Activated T-cell treated with anti-CD3 and anti-CD28 coated beads, Interleukin-2, amount 50 U/mL, for 72 hours (primary cell): Measurements from ENCODE around the gene PRKAG3. TPM values are rescaled to one million over a fixed set of nuclear protein-coding genes. Genes with fewer than 3 reads are reported as not detected.
A peak's percentile ranks its signal among the peaks of the same experiment; 100 is the strongest.
"Not testable (repeated sequence)": the region's sequence is repeated elsewhere in the genome, so short reads cannot be mapped to it uniquely, and the experiment has no call there.

Source experiments
- ATAC-seq, 2 donors: fragments of 150-1000 bp; cut with Tn5 transposase; replicated peaks in 1 of 2; 2 replicates each; pipeline ENCODE4 v1.10.0; 2021; ENCODE audit warnings: moderate library complexity in 2 of 2, mild to moderate bottlenecking in 1 of 2
- DNase-seq, 2 donors: peaks; one replicate each; pipeline ENCODE4 v3.0.0; 2021 to 2022; ENCODE audit warnings: mixed read lengths in 1 of 2
- H3K27ac Mint-ChIP-seq: one replicate; pipeline ENCODE4 v1.8.0; 2022; ENCODE audit warnings: mild to moderate bottlenecking, moderate library complexity, mixed read lengths
- H3K27me3 Mint-ChIP-seq: one replicate; pipeline ENCODE4 v1.8.0; 2022; ENCODE audit warnings: low read depth, mixed read lengths
- H3K36me3 Mint-ChIP-seq, 2 donors: one replicate each; pipeline ENCODE4 v1.8.0; 2022; ENCODE audit warnings: mixed read lengths in 2 of 2, mild to moderate bottlenecking in 1 of 2; ENCODE audit not compliant: insufficient read depth in 2 of 2
- H3K4me1 Mint-ChIP-seq: one replicate; pipeline ENCODE4 v1.8.0; 2022; ENCODE audit warnings: low read depth, mixed read lengths
- H3K4me3 Mint-ChIP-seq, 2 donors: one replicate each; pipeline ENCODE4 v1.8.0; 2022; ENCODE audit warnings: mild to moderate bottlenecking in 2 of 2, mixed read lengths in 2 of 2, moderate library complexity in 2 of 2
- H3K9me3 Mint-ChIP-seq, 2 donors: one replicate each; pipeline ENCODE4 v1.8.0; 2022; ENCODE audit warnings: mixed read lengths in 2 of 2
- total RNA-seq, 2 donors: library from RNA; stranded (reverse); gene quantifications; one replicate each; pipeline ENCODE4 v1.2.3, GENCODE V29; 2022

The PRKAG3 gene
- total RNA-seq, 2 donors from 2014 or later: not detected

DNA sequence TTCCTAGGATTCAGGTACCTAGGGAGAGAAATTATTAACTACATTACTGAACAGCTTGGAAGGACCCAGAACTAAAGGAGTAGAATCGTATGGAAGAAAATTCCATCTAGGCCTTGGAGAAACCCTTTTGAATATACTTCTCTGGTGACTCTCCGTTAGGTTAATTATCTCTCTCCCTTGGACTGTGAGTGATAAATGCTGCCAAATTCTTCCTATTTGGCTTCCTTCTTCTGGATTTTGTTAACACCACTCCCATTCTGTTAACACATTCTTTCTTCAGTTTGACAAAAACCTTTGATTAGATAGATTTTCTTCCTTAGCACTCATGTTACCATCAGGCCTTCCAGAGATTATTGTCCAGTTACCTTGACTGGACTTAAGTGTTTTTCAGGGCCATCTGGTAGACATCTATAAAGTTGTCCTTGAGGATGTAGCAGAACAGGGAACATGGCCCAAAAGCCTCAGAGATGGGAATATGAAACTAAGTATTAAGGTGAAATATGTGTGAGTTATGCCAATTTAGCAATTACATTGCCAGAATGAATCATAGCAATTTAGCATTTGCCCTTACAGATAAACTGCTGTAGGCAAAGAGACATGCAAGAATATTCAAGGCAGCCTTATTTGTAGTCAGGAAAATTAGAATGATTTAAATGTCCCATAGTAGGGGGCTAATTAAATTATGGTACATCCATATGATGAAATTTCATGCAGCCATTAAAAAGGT, 42.9 kb downstream of the PRKAG3 start:
- Mint-ChIP-seq H3K36me3 (no peaks in the 10 kb centered on the region), H3K27ac (no peak overlapping the region), H3K4me1 (no peaks in the 10 kb centered on the region), H3K4me3 (no peak overlapping the region), H3K9me3 (no peaks in the 10 kb centered on the region), H3K27me3 (peaks cover 36% of the 10 kb centered on the region)
- DNase-seq (no peak), ATAC-seq (no peak)

DNA sequence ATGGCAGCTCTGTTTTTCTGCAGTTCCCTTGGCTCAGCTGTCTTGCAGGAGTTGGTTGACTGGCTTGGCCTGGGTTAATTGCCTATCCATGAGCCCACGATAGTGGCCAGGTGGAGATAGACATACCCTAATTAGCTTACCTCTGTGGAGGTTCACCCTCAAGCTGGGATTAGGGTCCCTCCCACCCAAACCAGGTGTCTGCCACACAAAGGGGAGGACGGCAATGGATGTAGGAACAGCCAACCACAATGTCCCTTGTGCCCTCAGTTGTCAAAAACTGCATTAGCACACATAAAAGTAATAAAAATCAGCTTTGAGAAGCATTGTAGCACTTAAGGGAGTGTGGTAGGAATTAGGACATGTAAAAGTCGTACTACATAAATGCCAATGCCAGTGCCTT, 45.5 kb downstream of the PRKAG3 start:
- Mint-ChIP-seq H3K4me1 (no peaks in the 10 kb centered on the region), H3K36me3 (no peaks in the 10 kb centered on the region), H3K27ac (no peak overlapping the region), H3K4me3 (no peak overlapping the region), H3K27me3 (peaks cover 53% of the 10 kb centered on the region), H3K9me3 (no peaks in the 10 kb centered on the region)
- ATAC-seq (no peak), DNase-seq (no peak)

DNA sequence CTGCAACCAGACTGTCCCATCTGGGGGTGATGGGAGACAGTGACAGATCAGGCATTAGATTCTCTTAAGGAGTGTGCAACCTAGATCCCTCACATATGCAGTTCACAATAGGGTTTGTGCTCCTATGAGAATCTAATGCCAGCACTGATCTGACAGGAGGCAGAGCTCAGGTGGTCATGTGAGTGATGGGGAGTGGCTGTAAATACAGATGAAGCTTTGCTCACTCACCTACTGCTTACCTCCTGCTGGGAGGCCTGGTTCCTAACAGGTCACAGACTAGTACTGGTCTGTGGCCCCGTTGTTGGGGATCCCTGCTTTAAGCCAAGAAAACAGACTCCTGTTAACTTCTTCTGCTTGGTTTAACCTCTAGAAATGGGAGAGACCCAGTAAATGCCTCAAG, 46.5 kb downstream of the PRKAG3 start:
- DNase-seq (no peak), ATAC-seq (no peak)
- no peak overlapping the region for H3K27ac Mint-ChIP-seq
- no peaks in the 10 kb centered on the region for H3K4me1 Mint-ChIP-seq
- peaks cover 0 to 2% of the 10 kb centered on the region in 2 donors for H3K36me3 Mint-ChIP-seq
- no peaks in the 10 kb centered on the region for H3K9me3 Mint-ChIP-seq
- no peak overlapping the region for H3K4me3 Mint-ChIP-seq
- peaks cover 60% of the 10 kb centered on the region for H3K27me3 Mint-ChIP-seq

DNA sequence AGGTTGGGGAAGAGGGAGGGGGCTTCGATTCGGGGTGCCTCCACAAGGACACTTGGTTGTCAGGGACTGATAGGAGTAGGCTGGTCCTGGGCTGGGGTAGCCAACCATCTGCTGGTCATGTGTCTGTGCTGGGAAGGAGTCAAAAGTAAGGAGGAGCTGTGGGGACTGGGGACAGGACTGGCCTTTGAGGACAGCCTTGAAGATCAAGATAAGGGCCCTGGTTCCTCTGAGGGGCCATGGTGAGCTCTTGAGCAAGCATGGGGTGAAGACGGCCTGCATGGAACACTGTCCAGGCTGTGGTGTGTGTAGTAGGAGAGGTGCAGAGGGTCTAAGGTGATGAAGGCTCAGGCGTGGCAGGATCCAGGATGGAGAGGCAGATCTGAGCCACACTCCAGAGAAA, 47.9 kb downstream of the PRKAG3 start:
- ATAC-seq (no peak), DNase-seq (no peak)
- Mint-ChIP-seq H3K27me3 (peaks cover 72% of the 10 kb centered on the region), H3K4me1 (no peaks in the 10 kb centered on the region), H3K9me3 (no peaks in the 10 kb centered on the region), H3K4me3 (no peak overlapping the region), H3K36me3 (peaks cover 0 to 2% of the 10 kb centered on the region in 2 donors), H3K27ac (no peak overlapping the region)

DNA sequence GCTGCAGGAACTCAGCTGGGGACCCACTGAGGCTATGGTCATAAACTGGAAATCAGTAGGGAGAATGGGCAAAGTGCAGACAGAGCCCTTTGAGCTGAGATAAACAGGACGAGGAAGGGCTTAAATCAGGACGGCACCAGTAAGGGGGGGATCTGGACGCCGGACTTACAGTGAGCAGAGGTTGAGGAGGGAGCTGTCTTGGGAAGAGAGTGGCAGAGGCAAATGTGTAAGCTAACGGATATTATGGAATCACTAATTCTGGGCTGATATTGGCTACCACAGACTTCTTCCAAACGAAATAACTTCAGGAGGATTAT, 49.1 kb downstream of the PRKAG3 start:
- Mint-ChIP-seq H3K4me1 (no peaks in the 10 kb centered on the region), H3K27ac (no peak overlapping the region), H3K4me3 (no peak overlapping the region), H3K9me3 (peaks cover 0 to 2% of the 10 kb centered on the region in 2 donors), H3K36me3 (peaks cover 2 to 3% of the 10 kb centered on the region in 2 donors), H3K27me3 (peaks cover 70% of the 10 kb centered on the region)
- DNase-seq (no peak), ATAC-seq (no peak)

DNA sequence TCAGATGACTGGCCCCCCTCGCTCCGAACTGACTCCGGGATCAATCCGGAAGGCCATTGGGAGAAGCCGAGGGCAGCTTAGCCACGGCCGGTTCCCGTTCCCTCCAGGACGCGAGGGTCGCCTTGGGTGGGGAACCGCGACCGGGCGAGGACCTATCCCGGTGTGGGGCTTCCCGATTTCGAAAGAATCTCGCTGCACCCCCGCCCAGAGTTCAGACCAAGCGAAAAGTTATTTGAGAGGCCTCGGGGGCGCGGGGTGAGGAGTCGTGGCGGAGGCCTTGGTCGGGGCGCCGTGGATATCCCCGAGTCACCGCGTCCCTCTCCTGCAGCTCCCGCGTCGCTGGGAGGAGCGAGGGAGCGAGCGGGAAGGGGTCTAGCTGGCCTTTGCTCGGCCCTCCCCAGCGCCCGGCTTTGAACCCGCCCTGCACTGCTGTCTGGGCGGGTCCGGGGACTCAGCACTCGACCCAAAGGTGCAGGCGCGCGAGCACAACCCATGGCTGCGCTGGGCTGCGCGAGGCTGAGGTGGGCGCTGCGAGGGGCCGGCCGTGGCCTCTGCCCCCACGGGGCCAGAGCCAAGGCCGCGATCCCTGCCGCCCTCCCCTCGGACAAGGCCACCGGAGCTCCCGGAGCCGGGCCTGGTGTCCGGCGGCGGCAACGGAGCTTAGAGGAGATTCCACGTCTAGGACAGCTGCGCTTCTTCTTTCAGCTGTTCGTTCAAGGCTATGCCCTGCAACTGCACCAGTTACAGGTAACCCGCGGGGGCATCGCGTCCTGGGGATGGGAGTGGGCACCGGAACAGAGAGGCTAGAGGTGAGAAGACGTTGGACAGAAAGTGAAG, 49.7 kb downstream of the PRKAG3 start, which contains the start of gene CYP27A1:
Gene CYP27A1 (plus strand): TSS at position 457 of the 837 bp plus-strand sequence. CDS start 36 bp downstream, at position 493.
- peak; percentile 40 to 45 for ATAC-seq
- Mint-ChIP-seq H3K9me3 (peaks cover 3 to 6% of the 10 kb centered on the region in 2 donors), H3K27ac (no peak within 1 kb of the TSS), H3K4me1 (no peaks in the 10 kb centered on the region), H3K36me3 (peaks cover 6 to 8% of the 10 kb centered on the region in 2 donors), H3K4me3 (peak within 1 kb of the TSS; percentile 22 to 50), H3K27me3 (peaks cover 65% of the 10 kb centered on the region)
- no peak for DNase-seq

DNA sequence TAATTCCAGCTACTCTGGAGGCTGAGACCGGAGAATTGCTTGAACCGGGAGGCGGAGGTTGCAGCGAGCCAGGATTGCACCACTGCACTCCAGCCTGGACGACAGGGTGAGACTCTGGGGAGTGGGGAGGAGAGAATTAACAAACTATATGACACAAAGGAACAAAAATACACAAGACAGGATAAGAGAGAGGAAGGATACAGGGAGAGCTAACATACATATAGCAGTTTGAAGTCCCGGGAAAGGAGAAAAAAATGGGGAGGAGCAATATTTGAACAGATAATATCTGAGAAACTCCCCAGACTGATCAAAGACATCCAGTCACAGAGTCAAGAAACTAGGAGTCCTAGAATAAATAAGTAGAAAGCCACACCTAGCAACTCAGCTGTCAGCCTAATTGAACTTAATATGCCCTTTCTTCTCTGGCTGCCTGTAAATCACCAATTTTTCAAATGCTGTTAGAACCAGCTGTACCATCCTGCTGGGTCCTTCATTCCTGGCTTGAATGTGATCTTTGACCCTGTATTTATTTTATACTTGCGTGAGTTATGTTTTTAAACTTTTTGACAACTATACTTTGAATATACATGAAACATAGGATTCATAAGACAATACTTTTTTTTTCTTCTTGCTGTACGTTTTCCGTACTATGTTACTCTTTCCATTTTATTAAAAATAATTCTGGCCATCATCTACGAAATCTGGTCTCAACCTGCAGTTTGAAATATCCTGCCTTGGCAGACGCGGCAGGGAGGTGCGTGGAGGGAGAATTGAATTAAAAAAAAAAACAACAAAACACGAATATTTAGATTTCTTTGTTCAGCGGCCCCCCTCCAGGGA, 50.5 kb downstream of the PRKAG3 start:
- peaks cover 8 to 13% of the 10 kb centered on the region in 2 donors for H3K36me3 Mint-ChIP-seq
- H3K9me3 Mint-ChIP-seq: peaks cover 6 to 9% of the 10 kb centered on the region in 2 donors
- H3K4me3 Mint-ChIP-seq: peak overlapping the region; percentile 19 to 50
- no peaks in the 10 kb centered on the region for H3K4me1 Mint-ChIP-seq
- DNase-seq (no peak), ATAC-seq (no peak)
- H3K27me3 Mint-ChIP-seq: peaks cover 65% of the 10 kb centered on the region
- no peak overlapping the region for H3K27ac Mint-ChIP-seq

DNA sequence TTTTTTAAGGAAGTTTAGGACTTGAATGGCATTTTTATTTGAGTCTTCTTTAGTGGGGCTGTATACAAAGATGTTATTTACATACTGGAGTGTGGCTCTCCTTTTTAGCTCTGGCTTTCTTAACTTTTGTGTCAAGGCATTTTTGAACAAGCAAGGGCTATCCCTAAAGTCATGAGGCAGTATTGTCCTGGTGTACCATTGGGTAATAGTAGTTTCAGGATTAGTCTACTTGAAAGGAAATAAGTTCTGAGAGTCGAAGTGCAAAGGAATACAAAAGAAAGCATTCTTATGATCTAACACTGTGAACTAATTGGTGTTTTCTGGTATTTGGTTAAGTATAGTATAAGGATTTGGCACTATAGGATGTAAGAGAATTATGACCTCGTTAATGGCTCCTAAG, 51.6 kb downstream of the PRKAG3 start:
- H3K4me3 Mint-ChIP-seq: no peak overlapping the region
- DNase-seq: no peak
- H3K9me3 Mint-ChIP-seq: peaks cover 7 to 10% of the 10 kb centered on the region in 2 donors
- H3K27ac Mint-ChIP-seq: no peak overlapping the region
- no peak for ATAC-seq
- peaks cover 9 to 14% of the 10 kb centered on the region in 2 donors for H3K36me3 Mint-ChIP-seq
- no peaks in the 10 kb centered on the region for H3K4me1 Mint-ChIP-seq
- H3K27me3 Mint-ChIP-seq: peaks cover 56% of the 10 kb centered on the region

DNA sequence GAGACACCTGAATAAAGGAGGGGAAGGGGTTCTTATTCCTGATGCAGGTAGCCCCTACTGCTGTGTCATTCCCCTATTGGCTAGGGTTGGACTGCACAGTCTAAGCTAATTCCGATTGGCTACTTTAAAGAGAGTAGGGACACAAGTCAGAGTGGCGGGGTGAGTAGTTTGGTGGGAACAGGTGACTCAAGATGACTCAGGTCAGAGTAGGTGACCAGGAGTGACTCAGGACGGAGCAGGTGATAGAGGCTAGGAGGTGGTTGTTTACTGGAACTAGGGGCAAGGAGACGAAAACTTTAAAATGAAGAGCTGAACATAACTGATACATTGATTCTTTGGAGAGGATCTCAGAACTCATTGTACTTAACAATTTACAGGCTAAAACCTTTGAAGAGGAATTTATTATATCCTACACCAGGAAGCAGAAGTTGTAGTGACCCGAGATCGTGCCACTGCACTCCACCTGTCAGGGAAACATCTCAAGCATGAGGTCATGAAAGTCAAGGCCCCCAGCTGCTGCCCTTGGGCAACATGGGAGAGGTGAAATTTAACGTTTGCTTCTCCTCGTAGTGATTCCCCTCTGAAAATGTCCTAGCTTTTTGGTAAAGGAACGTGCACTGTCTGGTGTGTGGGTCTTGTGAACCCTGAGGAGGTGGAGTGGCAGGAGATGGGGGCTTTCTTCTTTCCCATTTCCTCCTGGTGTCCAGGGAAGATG, 54.2 kb downstream of the PRKAG3 start:
- ATAC-seq (no peak), DNase-seq (no peak)
- Mint-ChIP-seq H3K36me3 (peaks cover 9 to 18% of the 10 kb centered on the region in 2 donors), H3K27ac (no peak overlapping the region), H3K4me3 (no peak overlapping the region), H3K4me1 (no peaks in the 10 kb centered on the region), H3K27me3 (peaks cover 32% of the 10 kb centered on the region), H3K9me3 (peaks cover 7 to 10% of the 10 kb centered on the region in 2 donors)

DNA sequence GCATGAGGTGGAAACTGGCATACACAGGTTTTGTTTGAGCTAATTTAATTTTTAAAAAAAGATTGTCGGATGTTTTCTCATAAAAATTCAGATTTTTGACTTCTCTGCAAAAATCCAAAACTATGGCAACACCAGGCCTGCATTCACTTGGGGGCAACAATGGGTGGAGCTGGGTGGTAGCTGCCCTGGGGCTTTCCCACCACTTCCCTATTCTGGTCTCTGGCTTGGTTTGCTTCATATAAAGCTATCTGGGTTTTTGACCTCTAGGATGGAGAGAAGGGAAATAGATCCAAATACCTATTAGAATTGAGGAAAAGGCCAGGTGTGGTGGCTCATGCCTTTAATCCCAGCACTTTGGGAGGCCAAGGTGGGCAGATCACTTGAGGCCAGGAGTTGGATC, 55.1 kb downstream of the PRKAG3 start:
- DNase-seq (no peak), ATAC-seq (no peak)
- peaks cover 7 to 10% of the 10 kb centered on the region in 2 donors for H3K9me3 Mint-ChIP-seq
- H3K4me1 Mint-ChIP-seq: no peaks in the 10 kb centered on the region
- H3K27ac Mint-ChIP-seq: no peak overlapping the region
- peaks cover 25% of the 10 kb centered on the region for H3K27me3 Mint-ChIP-seq
- H3K4me3 Mint-ChIP-seq: no peak overlapping the region
- H3K36me3 Mint-ChIP-seq: peaks cover 12 to 21% of the 10 kb centered on the region in 2 donors

DNA sequence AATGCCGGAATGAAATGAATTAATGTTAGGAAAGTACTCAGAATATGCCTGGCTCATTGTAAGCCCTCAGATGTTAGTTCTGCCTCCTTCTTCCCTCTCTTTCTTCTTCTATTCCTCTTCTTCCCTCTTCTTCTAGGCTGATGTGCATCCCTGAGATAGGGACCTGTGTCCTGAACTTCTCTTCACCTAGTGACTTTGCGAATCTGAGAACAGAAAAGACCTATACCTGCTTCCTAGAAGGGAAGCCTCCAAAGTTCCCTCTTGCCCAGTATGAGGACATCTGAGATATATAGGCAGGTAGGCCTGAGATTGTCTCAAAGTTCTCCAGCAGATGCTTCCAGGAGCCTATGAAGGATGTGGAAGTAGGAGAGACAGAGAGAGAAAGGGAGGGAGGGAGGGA, 57.7 kb downstream of the PRKAG3 start:
- peaks cover 7 to 10% of the 10 kb centered on the region in 2 donors for H3K9me3 Mint-ChIP-seq
- DNase-seq (no peak), ATAC-seq (no peak)
- no peak overlapping the region for H3K4me3 Mint-ChIP-seq
- H3K36me3 Mint-ChIP-seq: peaks cover 13 to 22% of the 10 kb centered on the region in 2 donors
- H3K27me3 Mint-ChIP-seq: peaks cover 2% of the 10 kb centered on the region
- no peaks in the 10 kb centered on the region for H3K4me1 Mint-ChIP-seq
- no peak overlapping the region for H3K27ac Mint-ChIP-seq

DNA sequence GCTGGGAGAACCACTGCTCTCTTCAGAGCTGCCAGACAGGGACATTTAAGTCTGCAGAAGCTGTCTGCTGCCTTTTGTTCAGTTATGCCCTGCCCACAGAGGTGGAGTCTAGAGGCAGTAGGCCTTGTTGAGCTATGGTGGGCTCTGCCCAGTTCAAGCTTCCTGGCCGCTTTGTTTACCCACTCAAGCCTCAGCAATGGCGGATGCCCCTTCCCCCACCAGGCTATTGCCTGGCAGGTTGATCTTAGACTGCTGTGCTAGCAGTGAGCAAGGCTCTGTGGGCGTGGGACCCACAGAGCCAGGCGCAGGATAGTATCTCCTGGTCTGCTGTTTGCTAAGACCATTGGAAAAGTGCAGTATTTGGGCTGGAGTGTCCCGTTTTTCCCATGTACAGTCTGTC, 58.8 kb downstream of the PRKAG3 start:
- DNase-seq, H3K4me3 Mint-ChIP-seq, H3K9me3 Mint-ChIP-seq, H3K27ac Mint-ChIP-seq, H3K4me1 Mint-ChIP-seq, ATAC-seq, H3K27me3 Mint-ChIP-seq: not testable (repeated sequence)
- H3K36me3 Mint-ChIP-seq: peaks cover 13 to 20% of the 10 kb centered on the region in 2 donors
